MM.1S (cell line): Measurements from ENCODE around the gene IL12RB1.

Source experiments
- EZH2 ChIP-seq: fragments of 300-600 bp; sonication (generic); optimal IDR thresholded peaks from 2 replicates; pipeline ENCODE3; 2017; ENCODE audit warnings: low read depth, mild to moderate bottlenecking, antibody characterized with exemption, low read length, mixed read lengths
- EZH2phosphoT487 ChIP-seq: fragments of 300-600 bp; sonication (generic); IDR thresholded peaks from 2 replicates; pipeline ENCODE4 v1.6.1; 2018; ENCODE audit warnings: antibody characterized with exemption, low read length
- TF ChIP-seq, protein P1 (sequence below): fragments of 300-600 bp; sonication (generic); IDR thresholded peaks from 2 replicates; pipeline ENCODE4 v1.5.1; 2016; ENCODE audit warnings: antibody characterized with exemption, low read length, mixed read lengths

DNA sequence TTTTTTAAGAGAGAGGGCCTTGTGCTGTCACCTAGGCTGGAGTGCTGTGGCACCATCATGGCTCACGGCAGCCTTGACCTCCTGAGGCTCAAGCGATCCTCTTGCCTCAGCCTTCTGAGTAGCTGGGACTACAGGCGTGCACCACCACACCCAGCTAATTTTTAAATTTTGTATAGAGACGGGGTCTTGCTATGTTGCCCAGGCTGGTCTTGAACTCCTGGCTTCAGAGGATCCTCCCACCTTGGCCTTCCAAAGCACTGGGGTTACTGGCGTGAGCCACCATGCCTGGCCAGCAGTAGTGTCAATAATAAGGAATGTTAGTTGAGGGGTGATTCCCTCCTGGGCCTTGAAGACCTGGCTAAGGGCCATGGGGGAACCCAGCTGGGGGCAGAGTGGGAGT is 34.4 kb upstream of the IL12RB1 start:
- TF ChIP-seq, protein P1, sequence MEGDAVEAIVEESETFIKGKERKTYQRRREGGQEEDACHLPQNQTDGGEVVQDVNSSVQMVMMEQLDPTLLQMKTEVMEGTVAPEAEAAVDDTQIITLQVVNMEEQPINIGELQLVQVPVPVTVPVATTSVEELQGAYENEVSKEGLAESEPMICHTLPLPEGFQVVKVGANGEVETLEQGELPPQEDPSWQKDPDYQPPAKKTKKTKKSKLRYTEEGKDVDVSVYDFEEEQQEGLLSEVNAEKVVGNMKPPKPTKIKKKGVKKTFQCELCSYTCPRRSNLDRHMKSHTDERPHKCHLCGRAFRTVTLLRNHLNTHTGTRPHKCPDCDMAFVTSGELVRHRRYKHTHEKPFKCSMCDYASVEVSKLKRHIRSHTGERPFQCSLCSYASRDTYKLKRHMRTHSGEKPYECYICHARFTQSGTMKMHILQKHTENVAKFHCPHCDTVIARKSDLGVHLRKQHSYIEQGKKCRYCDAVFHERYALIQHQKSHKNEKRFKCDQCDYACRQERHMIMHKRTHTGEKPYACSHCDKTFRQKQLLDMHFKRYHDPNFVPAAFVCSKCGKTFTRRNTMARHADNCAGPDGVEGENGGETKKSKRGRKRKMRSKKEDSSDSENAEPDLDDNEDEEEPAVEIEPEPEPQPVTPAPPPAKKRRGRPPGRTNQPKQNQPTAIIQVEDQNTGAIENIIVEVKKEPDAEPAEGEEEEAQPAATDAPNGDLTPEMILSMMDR = no peak
- TF ChIP-seq EZH2 (no peak), EZH2phosphoT487 (no peak)
